22Rv1 (cell line): ENCODE data around the gene CAMK4.

Experiments
- CTCF ChIP-seq: fragments of 450-650 bp; IDR thresholded peaks from 2 replicates; pipeline ENCODE4 v1.5.1; 2017; ENCODE audit warnings: mild to moderate bottlenecking
- ZFX ChIP-seq: fragments of 450-650 bp; IDR thresholded peaks from 2 replicates; pipeline ENCODE4 v1.6.1; 2017; ENCODE audit warnings: antibody characterized with exemption, borderline replicate concordance

GRCh38 chr5:111469903-111470302 lies 245.7 kb downstream of the CAMK4 start:
- TF ChIP-seq CTCF (no peak), ZFX (no peak)
